ENCODE data around the gene ZNF497.

DNA sequence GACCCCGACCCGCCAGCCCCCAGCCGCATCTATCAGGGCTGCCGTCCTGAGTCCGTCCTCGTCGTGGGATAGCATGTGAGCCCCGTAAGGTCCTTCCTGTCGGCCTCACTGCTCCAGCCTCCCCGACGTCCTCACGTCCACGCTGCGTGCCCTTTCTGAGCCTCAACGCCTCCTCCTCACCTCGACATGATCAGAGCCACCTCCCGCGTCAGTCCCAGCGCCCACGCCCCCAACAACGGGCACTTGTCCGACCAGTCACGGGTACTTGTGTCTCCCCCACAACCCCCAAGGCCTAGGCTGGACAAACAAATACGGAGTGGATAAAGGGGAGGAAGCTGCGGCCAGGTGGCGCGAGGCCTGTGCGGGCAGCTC is 665 bp downstream of the ZNF497 start:
- TF ChIP-seq CTCF (conservative IDR thresholded peaks at IDR 0.05), result no peak
- TF ChIP-seq ZFX (IDR thresholded peaks at IDR 0.05), result no peak
